Measurements from ENCODE around the gene LTBP1. TPM values are rescaled to one million over a fixed set of nuclear protein-coding genes. Genes with fewer than 3 reads are reported as not detected.

LTBP1 gene
- total RNA-seq, 1 experiment from 2014 or later: 28.5 TPM

- Histone ChIP-seq H2BK120ac (ENCODE audit: low read depth, low read length, poor library complexity, severe bottlenecking) (no peak overlapping the region), H2BK15ac (ENCODE audit: low read depth, low read length) (no peak overlapping the region), H3K9me3 (ENCODE audit: control insufficient read depth, low read depth, low read length) (no peaks in the 10 kb centered on the region), H2BK12ac (ENCODE audit: insufficient read length, low read depth, low read length) (no peak overlapping the region), H3K79me1 (ENCODE audit: insufficient read depth, low read depth, low read length, poor library complexity, severe bottlenecking) (no peaks in the 10 kb centered on the region), H2AK5ac (ENCODE audit: insufficient read length, low read length) (no peak overlapping the region), H2AFZ (ENCODE audit: low read length) (no peak overlapping the region), H3K23ac (ENCODE audit: insufficient read length, low read depth, low read length) (no peak overlapping the region), H3K4me1 (ENCODE audit: insufficient read depth, low read length) (no peaks in the 10 kb centered on the region), H3K4ac (ENCODE audit: low read depth, low read length) (no peak overlapping the region), H3K56ac (ENCODE audit: insufficient read length, low read depth, low read length) (no peak overlapping the region), H4K8ac (replicated peaks; ENCODE audit: insufficient read length, low read depth, low read length) (no peak overlapping the region), H3K18ac (ENCODE audit: insufficient read length, low read depth, low read length) (no peak overlapping the region), H3K4me2 (ENCODE audit: insufficient read depth, insufficient read length, low read length) (no peak overlapping the region), H3K79me2 (ENCODE audit: insufficient read depth, low read length) (no peaks in the 10 kb centered on the region; the same call in 1 of the 2 replicates), H2BK20ac (ENCODE audit: low read depth, low read length, poor library complexity, severe bottlenecking) (no peak overlapping the region), H4K20me1 (ENCODE audit: control insufficient read depth, insufficient read depth, insufficient read length) (no peaks in the 10 kb centered on the region), H4K5ac (ENCODE audit: insufficient read length, low read depth, low read length) (no peak overlapping the region), H3K14ac (ENCODE audit: insufficient read depth, low read length) (no peak overlapping the region), H3T11ph (ENCODE audit: low read length) (no peak overlapping the region), H3K27me3 (ENCODE audit: insufficient read depth, low read length) (no peaks in the 10 kb centered on the region), H3K27ac (ENCODE audit: insufficient read length, low read depth, low read length) (no peak overlapping the region), H2BK5ac (ENCODE audit: insufficient read length, low read length) (no peak overlapping the region), H3K23me2 (ENCODE audit: insufficient read length, low read depth, low read length, poor library complexity, severe bottlenecking) (no peaks in the 10 kb centered on the region), H4K91ac (ENCODE audit: insufficient read length, low read depth, low read length) (no peak overlapping the region), H3K9ac (ENCODE audit: extremely low read depth, insufficient read length, low read length) (no peak overlapping the region)
- Mint-ChIP-seq H3K4me3 (no peak overlapping the region), H3K36me3 (ENCODE audit: insufficient read depth in 1 of 3, low read depth in 3 of 3) (peaks cover 0 to 1% (median 0%) of the 10 kb centered on the region in 3 experiments; a peak in 1 of 7 replicates), H3K9me3 (no peaks in the 10 kb centered on the region), H3K4me1 (peaks cover 0 to 5% of the 10 kb centered on the region in 2 experiments; a peak in 2 of 4 replicates), H3K27ac (no peak overlapping the region), H3K27me3 (ENCODE audit: low read depth) (no peaks in the 10 kb centered on the region)
- no peak for TF ChIP-seq CTCF (conservative IDR thresholded peaks at IDR 0.05)
- WGBS (ENCODE audit: extremely low coverage, insufficient read length, low lambda C conversion rate): no CpG with 5 or more reads among the region's 6 CpGs
- no peak for DNase-seq
Measured at GRCh38 chr2:32991091-32991845, 44.5 kb downstream of the LTBP1 start.
